Measurements from ENCODE around the gene TBX21.
"Not testable (repeated sequence)": the region's sequence is repeated elsewhere in the genome, so short reads cannot be mapped to it uniquely, and the experiment has no call there.

TBX21 gene

DNA sequence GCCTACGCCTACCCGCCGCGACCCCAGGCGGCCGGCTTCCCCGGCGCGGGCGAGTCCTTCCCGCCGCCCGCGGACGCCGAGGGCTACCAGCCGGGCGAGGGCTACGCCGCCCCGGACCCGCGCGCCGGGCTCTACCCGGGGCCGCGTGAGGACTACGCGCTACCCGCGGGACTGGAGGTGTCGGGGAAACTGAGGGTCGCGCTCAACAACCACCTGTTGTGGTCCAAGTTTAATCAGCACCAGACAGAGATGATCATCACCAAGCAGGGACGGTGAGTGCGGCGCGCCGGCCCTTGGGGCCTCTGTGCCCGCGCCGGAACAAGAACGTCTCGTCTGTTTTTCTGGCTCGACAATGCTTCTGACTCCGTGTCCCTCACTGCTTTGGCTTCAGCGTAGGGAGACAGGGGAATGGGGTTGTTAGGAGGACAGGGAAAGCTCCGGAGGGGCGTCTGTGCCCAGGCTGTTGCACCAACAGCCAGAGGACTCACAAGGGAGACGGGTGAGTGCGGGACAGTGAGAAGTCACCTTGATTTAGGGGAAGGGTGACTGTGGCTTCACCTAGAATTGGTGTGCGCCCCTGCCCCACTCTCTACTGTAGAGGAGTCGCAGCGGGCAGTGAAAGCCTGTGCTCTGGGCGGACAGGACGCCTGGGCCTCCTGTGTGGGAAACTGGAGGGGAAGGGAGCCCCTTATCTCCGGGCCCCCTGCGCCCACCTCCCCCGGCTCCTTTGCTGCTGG lies 806 bp downstream of the TBX21 start:
- no peak for DNase-seq

DNA sequence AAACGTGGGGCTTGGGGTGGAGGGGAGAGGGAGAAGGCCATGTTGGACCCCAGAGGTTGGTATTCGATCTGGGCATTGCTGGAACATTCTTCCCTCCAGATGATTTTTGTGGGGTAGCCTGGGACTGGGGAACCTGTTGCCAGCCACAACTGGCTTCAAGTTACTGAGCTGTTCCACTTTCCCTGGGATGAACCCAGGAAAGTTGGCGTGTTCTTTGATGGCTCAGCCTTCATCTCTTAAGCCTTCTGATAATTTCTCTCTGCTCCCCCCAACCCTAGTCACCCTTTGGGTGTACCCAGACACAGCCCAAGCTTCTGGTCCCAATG lies 2.1 kb downstream of the TBX21 start:
- peak; percentile 5 for DNase-seq

DNA sequence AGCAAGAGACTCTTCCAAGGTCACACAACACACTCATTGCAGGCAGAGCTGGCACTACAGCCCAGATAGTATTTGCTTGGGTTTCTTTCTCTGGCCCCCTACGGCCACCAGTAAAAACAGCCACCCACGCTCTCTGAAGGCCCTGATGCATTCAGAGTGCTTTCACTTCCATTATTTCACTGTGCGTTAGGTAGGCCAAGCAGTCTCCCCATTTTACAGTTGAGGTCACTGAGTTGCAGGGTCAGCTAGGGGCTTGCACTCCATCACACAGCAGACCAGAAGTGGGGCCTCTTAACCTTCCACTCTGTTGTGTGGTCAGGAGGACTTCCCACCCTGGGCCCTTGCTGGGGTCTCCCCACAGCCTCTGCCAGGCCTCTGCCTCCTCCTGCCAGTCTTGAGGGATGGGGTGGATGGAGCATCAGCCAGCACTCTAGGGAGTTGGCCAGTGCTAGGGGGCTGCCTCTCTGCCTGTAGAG lies 2.5 kb downstream of the TBX21 start:
- peak; percentile 8 for DNase-seq

- peak; percentile 5 for DNase-seq
These were observed 3.8 kb downstream of the TBX21 start for GRCh38 chr17:47736501-47737495.

- no peak for DNase-seq
These were observed 5.1 kb downstream of the TBX21 start for GRCh38 chr17:47738178-47738577.

GRCh38 chr17:47739150-47739549 lies 6.1 kb downstream of the TBX21 start:
- DNase-seq = no peak

DNA sequence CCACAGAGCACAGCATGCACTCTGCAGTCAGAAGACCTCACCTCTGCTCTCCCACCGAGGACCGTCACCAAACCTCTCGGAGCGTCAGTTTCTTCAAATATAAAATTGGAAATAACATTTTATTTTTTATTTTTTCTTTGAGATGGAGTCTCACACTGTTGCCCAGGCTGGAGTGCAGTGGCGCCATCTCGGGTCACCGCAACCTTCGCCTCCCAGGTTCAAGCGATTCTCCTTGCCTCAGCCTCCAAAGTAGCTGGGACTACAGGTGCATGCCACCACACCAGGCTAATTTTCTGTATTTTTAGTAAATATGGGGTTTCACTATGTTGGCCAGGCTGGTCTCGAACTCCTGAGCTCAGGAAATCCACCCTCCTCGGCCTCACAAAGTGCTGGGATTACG lies 6.9 kb downstream of the TBX21 start:
- DNase-seq = not testable (repeated sequence)

DNA sequence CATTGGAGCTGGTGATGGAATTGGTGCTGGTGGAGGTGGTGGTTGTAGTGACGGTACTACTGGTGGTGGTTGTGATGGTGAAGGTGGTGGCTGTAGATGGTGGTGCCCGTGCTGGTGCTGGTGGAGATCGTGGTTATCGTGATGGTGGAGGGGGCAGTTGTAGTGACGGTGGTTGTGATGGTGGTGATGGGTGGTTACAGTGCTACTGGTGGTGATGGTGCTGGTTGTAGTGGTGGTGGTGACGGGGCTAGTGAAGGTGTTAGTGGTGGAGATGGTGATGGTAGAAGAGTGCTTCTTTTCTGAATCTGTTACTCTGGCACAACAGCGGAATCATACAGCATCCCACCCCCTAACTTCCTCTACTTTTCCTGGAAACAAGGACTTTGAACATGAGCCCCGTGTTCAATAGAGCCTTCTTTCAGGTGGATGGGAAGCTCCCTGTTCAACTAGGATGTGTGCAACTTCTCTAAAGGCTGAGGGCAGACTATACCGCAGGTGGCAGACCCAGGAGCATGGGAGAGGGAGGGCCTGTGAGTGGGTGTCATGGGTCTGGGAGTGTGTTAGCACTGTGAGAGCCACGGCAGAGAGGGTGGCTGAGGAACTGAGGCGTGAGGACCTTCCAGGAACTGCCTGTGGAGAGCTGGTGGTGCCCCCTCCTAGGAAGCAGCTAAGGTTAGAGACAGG lies 8.2 kb downstream of the TBX21 start:
- DNase-seq = peak; percentile 7

DNA sequence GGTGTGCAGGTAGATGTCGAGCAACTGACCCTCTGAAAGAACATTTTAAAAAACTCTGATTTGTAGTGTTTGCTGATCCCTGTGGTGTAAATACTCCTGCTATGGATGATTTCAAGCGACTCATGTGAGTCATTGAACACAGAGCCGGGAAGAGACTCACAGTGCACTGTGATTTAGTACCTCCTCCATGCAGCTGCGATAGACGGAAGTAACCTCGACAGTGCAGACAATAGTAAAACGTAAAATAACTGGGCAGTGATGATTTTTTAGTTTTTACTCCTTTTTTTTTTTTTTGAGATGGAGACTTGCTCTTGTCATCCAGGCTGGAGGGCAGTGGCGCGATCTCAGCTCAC lies 8.7 kb downstream of the TBX21 start:
- DNase-seq = no peak

DNA sequence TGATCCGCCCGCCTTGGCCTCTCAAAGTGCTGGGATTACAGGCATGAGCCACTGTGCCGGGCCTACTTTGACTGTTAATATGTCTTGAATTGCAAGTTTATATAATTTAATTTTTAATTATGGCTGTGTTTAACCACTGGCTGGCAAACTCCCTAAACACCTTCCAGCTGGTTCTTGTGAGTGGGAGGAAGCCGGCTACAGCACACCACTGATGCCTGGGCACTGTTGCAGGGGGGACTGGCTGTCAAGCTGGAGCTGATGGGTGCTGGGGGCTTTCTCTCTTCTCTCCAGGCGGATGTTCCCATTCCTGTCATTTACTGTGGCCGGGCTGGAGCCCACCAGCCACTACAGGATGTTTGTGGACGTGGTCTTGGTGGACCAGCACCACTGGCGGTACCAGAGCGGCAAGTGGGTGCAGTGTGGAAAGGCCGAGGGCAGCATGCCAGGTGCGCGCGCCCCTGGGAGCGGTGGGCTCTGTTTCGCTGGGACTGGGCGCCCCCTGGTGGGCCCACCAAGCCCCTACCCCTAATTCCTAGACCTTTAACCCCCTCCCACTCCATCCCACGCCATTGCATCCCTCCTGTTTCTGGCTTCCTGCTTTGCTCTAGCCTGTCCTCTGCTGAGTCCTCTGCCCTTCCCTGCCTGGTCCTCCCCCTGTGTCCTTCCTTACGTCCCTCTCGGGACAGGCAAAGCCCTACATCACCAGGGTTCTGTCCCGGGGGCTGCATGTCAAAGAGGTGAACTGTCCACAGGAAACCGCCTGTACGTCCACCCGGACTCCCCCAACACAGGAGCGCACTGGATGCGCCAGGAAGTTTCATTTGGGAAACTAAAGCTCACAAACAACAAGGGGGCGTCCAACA lies 9.5 kb downstream of the TBX21 start:
- peak; percentile 31 for DNase-seq

DNA sequence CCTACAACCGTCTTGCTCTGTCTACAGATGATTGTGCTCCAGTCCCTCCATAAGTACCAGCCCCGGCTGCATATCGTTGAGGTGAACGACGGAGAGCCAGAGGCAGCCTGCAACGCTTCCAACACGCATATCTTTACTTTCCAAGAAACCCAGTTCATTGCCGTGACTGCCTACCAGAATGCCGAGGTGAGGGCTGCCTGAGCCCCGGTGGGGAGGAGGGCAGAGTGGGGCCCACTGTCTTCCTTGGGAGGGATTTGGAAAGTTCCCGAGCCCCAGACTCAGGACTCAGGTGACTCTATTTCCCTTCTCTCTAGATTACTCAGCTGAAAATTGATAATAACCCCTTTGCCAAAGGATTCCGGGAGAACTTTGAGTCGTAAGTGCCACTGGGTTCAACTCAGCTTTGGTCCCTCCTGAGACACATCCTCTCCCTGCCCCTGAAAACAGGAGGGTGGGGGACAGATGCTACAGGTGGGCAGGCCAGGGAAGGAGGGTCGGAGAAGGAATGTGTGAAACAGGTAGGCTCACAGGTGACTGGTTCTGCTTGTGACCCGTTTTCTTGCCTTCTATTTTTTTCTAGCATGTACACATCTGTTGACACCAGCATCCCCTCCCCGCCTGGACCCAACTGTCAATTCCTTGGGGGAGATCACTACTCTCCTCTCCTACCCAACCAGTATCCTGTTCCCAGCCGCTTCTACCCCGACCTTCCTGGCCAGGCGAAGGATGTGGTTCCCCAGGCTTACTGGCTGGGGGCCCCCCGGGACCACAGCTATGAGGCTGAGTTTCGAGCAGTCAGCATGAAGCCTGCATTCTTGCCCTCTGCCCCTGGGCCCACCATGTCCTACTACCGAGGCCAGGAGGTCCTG lies 11.4 kb downstream of the TBX21 start:
- DNase-seq = no peak

- no peak for DNase-seq
These were observed 12.0 kb downstream of the TBX21 start for GRCh38 chr17:47745037-47745380.

- no peak for DNase-seq
These were observed 18.4 kb downstream of the TBX21 start for GRCh38 chr17:47751471-47751870.

GRCh38 chr17:47757386-47757785 lies 24.4 kb downstream of the TBX21 start:
- DNase-seq = no peak

DNA sequence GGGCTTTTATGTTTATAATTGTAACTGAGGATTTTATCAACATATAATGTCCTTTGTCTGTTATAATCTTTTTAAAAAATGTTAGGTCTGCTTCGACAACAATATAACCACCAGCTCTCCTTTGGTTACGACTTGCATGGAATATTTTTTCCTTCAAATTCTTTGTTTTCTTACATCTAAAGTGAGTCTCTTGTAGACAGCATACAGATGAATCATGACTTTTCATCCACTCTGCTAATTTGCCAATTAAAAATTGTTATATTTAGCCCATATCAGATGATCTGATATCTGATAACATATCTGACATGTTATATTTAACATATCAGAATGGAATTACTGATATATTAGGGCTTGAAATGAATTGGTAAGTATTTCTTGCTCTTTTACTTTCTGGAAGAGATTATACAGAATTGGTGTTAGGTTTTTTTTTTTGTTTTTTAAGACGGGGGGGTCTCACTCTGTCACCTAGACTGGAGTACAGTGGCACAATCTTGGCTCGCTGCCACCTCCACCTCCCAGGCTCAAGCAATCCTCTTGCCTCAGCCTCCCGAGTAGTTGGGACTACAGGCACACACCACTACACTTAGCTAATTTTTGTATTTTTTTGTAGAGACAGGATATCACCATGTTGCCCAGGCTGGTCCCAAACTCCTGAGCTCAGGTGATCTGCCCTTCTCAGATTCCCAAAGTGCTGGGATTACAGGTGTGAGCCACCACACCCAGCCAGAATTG lies 27.5 kb downstream of the TBX21 start:
- no peak for DNase-seq

- no peak for DNase-seq
These were observed 29.7 kb downstream of the TBX21 start for GRCh38 chr17:47762728-47763127.

DNA sequence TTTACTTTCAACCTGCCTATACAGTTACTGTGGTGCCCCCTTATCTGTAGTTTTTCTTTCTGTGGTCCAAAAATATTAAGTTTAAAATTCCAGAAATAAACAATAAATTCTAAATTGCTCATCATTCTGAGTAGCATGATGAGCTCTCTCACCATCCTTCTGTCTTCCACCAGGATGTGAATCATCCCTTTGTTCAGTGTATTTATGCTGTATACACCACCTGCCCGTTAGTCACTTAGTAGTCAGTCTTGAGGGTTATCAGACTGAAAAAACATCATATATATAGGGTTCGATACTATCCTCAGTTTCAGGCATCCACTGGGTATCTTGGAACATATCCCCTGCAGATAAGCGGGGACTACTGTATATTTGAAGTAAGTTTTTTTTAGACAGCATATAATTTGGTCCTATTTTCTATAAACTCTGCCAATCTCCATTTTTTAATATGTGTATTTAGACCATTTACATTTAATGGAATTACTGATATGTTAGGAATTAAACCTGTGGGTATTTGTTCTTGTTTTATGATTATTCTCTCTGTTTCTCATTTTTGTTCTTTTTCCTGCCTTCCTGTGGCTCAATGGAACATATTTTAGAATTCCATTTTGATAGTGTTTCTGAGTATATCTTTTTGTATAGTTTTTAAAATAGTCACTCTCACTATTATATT lies 31.0 kb downstream of the TBX21 start:
- no peak for DNase-seq

GRCh38 chr17:47773649-47774048 lies 40.6 kb downstream of the TBX21 start:
- not testable (repeated sequence) for DNase-seq

GRCh38 chr17:47774331-47774730 lies 41.3 kb downstream of the TBX21 start:
- DNase-seq = no peak

DNA sequence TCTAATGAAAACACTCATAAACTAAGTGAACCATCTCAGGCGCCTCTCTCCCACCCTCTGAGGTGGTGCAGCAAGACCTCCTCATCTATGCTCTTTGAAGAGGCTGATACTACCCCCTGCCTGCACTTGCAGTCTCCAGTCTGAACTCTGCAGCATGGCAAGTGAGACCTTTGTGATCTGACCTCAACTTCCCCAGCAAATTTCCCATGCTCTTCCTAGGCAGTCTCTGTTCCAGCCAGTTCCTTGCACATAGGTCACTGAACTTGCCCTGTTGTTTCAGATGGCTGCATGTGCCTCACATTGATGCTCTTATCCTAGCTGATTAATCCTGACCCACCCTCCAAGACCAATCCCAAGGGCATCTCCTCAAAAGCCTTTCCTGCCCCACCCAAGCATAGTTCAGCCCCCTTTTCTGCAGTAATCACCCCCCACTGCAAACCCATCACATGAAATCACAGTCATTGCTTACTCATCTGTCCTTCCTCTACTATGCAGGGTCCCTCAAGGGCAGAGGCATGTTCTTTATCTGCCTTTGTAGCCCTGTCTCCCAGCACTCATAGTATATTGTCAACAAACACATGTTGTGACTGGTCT lies 42.0 kb downstream of the TBX21 start:
- DNase-seq = no peak
